HG03354 (cell line): Measurements from ENCODE around the gene TTC21A.

Experiments
- ATAC-seq: cut with Tn5 transposase; IDR thresholded peaks from one replicate; pipeline ENCODE4 v1.9.1; 2021; ENCODE audit warnings: mild to moderate bottlenecking; ENCODE audit not compliant: unreplicated experiment, poor library complexity, severe bottlenecking

The TTC21A gene

GRCh38 chr3:39146611-39147591 lies 39.4 kb downstream of the TTC21A start:
- ATAC-seq: peak; percentile 9

GRCh38 chr3:39147711-39148434 lies 40.4 kb downstream of the TTC21A start:
- ATAC-seq: peak; percentile 35

- ATAC-seq: no peak
Measured at GRCh38 chr3:39148435-39149058, 41.1 kb downstream of the TTC21A start.

GRCh38 chr3:39149059-39149455 lies 41.6 kb downstream of the TTC21A start:
- ATAC-seq: no peak

- ATAC-seq: no peak
Measured at GRCh38 chr3:39149498-39150147, 42.1 kb downstream of the TTC21A start.

- ATAC-seq: no peak
Measured at GRCh38 chr3:39150148-39150802, 42.8 kb downstream of the TTC21A start.

- ATAC-seq: no peak
Measured at GRCh38 chr3:39150803-39151631, 43.5 kb downstream of the TTC21A start.

GRCh38 chr3:39153977-39154279 lies 46.4 kb downstream of the TTC21A start:
- ATAC-seq: no peak

GRCh38 chr3:39154280-39155021 lies 47.0 kb downstream of the TTC21A start:
- ATAC-seq: no peak

GRCh38 chr3:39156421-39156820 lies 48.9 kb downstream of the TTC21A start:
- ATAC-seq: no peak

GRCh38 chr3:39157359-39157758 lies 49.9 kb downstream of the TTC21A start:
- ATAC-seq: no peak

- ATAC-seq: no peak
Measured at GRCh38 chr3:39158148-39158715, 50.8 kb downstream of the TTC21A start.

- no peak for ATAC-seq
Measured at GRCh38 chr3:39164414-39164813, 56.9 kb downstream of the TTC21A start.

- no peak for ATAC-seq
Measured at GRCh38 chr3:39165518-39165917, 58.0 kb downstream of the TTC21A start.

- no peak for ATAC-seq
Measured at GRCh38 chr3:39166134-39166710, 58.7 kb downstream of the TTC21A start.

GRCh38 chr3:39166932-39167532 lies 59.6 kb downstream of the TTC21A start:
- ATAC-seq: no peak

GRCh38 chr3:39168156-39168780 lies 60.8 kb downstream of the TTC21A start:
- no peak for ATAC-seq
